ENCODE data around the gene MEFV.
"Not testable (repeated sequence)": the region's sequence is repeated elsewhere in the genome, so short reads cannot be mapped to it uniquely, and the experiment has no call there.

Gene MEFV

DNA sequence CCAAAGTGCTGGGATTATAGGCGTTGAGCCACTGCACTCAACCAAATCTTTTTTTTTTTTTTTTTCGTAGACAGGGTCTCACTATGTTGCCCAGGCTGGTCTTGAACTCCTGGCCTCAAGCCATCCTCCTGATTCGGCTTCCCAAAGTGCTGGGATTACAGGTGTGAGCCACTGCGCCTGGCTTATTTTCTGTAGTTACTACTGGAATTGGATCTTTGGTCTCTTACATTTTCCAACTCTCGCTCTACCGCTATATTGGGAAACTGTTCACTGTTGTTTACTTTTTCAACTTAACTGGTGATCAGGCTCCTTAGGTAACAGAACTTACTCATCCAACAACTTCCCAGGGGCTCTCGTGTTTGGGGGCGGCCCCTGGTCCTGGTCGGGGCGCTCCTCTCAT, 35.6 kb downstream of the MEFV start:
- in situ Hi-C loops (cut with HindIII; ENCODE audit: low sequenced_read_pairs): no loop called here

GRCh38 chr16:3216263-3216640, 40.2 kb downstream of the MEFV start:
- in situ Hi-C loops (cut with HindIII; ENCODE audit: low sequenced_read_pairs): no loop called here

DNA sequence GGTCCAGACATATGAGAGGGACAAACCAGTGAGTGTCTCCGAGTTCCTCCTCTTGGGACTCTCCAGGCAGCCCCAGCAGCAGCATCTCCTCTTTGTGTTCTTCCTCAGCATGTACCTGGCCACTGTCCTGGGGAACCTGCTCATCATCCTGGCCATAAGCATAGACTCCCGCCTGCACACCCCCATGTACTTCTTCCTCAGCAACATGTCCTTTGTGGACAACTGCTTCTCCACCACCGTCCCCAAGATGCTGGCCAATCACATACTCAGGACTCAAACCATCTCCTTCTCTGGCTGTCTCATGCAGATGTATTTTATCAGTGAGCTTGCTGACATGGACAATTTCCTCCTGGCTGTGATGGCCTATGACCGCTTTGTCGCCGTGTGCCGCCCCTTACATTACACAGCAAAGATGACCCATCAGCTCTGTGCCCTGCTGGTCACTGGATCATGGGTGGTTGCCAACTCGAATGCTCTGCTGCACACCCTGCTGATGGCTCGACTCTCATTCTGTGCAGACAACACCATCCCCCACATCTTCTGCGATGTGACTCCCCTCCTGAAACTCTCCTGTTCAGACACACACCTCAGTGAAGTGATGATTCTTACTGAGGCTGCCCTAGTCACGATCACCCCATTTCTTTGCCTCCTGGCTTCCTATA, 40.7 kb downstream of the MEFV start:
- in situ Hi-C loops (cut with HindIII; ENCODE audit: low sequenced_read_pairs): no loop called here

DNA sequence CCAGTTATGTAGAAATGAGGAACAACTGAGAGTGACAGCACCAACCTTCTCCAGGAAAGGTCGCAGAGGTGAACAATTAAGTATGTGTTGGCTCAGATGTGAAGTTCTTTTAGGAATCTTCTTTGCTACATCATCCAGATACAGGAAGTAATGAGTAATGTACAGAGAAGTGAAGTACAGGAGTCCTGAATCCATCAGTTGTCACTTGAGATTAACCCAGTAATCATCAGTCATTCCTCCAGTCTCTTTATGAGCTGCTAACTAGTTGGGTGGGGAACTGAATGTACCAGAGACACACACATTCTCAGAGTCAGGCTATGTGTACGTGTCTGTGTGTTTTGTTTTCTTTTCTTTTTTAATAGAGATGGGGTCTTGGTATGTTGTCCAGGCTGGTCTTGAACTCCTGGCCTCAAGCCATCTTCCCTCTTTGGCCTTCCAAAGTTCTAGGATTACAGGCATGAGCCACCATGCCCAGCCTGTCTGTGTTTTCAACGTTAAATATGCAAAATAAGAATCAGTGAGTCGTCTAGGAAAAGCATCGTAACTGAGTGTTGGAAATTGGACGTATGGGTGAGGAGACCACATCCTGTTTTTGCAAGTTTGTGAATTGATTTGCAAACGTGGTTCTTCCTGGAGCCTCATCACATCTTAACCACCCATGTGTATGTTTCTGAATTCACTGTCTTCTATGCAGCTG, 41.4 kb downstream of the MEFV start:
- in situ Hi-C loops (cut with HindIII; ENCODE audit: low sequenced_read_pairs): no loop called here

- in situ Hi-C loops (cut with HindIII; ENCODE audit: low sequenced_read_pairs): no loop called here
Observed at GRCh38 chr16:3212567-3212966, 43.9 kb downstream of the MEFV start.

- in situ Hi-C loops (cut with HindIII; ENCODE audit: low sequenced_read_pairs): no loop called here
Observed at GRCh38 chr16:3212006-3212405, 44.4 kb downstream of the MEFV start.

DNA sequence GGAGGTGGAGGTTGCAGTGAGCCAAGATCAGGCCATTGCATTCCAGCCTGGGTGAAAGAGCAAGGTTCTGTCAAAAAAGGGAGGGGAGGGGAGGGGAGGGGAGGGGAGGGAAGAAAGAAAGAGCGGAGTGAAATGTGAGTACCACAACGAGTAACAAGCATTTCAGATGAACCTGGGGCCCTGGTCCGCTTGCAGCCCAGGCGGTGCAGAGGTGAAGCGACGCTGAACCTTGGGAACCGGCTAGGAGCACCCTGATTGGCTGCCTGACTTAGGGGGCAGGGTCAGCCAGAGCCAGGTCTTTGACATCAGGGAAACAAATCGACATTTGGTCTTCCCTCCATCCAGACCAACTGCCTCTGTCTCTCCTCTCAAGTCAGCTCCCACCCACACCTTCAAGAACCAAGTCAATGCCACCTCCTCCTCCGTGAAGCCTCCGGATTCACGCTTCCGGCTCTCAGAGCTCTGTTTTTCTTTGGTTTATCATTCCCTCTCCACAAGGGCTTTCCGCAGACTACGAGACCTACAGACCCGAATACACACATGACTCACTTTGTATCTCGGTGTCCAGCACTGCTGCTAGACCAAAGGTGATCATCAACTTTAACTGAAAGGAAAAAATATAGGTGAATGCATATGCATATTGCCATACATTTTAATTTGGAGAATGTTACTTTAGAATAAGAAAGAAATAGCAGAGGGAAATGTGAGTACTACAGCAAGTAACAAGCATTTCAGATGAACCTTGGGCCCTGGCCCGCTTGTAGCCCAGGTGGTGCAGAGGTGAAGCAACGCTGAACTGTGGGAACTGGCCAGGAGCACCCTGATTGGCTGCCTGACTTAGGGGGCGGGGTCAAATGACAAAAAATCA, 49.1 kb downstream of the MEFV start:
- in situ Hi-C loops (cut with HindIII; ENCODE audit: low sequenced_read_pairs): no loop called here

GRCh38 chr16:3205939-3206338, 50.5 kb downstream of the MEFV start:
- in situ Hi-C loops (cut with HindIII; ENCODE audit: low sequenced_read_pairs): not testable (repeated sequence)

DNA sequence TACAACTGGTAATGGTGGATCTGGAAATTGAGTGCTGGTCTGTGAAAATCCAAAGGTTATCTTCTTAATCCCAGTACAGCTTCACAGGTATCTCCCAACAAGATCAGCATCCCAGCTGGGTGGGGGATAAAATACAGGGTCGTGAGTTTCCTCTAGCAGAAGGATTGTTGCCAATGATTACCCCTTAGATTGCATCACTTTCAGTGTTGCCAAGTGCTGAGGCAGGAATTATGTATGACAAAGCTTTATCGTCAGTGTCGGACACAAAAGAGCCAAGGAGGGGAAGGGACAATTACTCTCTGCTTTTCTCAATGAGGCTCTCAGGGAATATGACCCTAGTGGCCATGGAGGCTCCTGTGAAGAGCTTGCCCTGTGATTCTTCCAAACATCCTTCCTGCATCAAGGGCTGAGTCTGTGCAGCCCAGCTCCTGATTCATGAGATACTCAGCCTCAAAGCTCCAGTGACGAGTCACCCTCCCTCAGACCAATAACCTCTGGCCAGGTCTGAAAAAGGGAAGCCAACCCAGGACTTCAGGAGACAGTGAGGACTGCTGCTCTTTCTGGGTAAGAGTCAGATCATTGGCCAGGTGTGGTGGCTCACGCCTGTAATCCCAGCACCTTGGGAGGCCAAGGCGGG, 53.4 kb downstream of the MEFV start:
- in situ Hi-C loops (cut with HindIII; ENCODE audit: low sequenced_read_pairs): no loop called here

DNA sequence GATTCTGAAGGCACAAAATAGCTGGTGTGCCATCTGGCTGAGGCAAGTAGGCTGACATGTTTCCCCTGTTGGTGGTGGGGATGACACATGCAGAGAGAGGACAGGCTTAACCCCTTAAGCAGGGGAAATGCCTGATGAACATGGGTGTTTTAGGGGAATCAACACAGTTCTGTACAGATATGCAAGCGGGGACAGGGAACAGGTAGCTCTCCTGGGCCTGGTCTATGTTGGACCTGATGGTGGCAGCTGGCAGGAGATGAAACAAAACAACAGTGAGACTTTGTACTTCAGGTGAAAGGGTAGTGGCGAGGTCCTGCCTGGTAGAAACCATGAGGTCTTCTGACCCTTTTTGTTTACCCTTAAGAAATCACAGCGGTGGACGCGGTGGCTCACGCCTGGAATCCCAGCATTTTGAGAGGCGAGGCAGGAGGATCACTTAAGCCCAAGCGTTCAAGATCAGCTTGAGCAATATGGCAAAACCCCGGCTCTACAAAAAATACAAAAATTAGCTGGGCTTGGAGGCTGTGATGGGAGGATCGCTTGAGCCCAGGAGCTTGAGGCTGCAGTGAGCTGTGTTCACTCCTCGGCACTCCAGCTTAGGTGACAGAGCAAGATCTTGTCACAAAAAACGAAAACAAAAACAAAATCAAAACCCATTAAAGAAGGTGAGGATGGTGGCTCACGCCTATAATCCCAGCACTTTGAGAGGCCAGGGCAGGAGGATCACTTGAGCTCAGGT, 57.9 kb downstream of the MEFV start:
- in situ Hi-C loops (cut with HindIII; ENCODE audit: low sequenced_read_pairs): no loop called here

- in situ Hi-C loops (cut with HindIII; ENCODE audit: low sequenced_read_pairs): not testable (repeated sequence)
Observed at GRCh38 chr16:3197694-3198333, 58.6 kb downstream of the MEFV start.

GRCh38 chr16:3195975-3196374, 60.5 kb downstream of the MEFV start:
- in situ Hi-C loops (cut with HindIII; ENCODE audit: low sequenced_read_pairs): no loop called here

- in situ Hi-C loops (cut with HindIII; ENCODE audit: low sequenced_read_pairs): no loop called here
Observed at GRCh38 chr16:3194792-3195191, 61.6 kb downstream of the MEFV start.

DNA sequence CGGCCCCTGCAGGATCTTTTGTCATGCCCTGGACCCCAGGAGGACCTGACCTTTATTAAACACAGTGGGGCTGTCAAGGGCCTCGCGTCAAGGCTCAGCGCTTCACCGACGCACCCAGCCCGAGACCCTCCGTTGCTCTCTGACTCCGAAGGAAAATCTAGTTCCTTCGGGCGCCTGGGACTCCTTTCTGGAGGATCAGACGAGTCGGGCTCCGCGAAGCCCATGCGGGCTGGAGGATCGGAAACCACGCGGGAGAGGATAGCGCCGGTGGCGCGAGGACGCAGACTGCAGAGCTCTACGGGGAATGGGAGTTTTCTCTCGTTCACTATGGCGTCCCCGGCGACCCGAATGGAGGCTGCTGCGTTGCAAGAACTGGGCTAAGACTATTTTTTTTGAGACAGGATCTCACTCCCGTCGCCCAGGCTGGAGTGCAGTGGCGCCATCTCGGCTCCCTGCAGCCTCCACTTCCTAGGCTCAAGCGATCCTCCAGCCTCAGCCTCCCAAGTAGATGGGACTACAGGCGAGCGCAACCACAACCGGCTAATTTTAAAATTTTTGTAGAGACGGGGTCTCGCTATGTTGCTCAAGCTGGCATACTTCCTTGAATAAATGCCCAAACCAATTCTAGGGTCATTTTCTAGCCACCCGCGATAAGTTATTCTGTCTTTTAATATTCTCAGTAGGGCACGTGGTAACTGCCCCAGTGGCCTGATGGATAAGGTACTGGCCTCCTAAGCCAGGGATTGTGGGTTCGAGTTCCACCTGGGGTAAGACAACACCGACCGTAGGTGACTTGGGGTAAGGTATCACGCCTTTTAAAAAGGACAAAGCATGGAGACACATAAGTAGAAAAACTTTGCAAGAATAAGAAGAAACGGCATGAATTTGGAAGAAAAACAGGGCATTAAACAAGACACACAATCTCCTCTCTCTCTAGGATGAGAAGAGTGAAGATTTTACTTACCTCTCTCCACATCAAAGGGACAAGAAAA, 62.9 kb downstream of the MEFV start:
- in situ Hi-C loops (cut with HindIII; ENCODE audit: low sequenced_read_pairs): no loop called here

DNA sequence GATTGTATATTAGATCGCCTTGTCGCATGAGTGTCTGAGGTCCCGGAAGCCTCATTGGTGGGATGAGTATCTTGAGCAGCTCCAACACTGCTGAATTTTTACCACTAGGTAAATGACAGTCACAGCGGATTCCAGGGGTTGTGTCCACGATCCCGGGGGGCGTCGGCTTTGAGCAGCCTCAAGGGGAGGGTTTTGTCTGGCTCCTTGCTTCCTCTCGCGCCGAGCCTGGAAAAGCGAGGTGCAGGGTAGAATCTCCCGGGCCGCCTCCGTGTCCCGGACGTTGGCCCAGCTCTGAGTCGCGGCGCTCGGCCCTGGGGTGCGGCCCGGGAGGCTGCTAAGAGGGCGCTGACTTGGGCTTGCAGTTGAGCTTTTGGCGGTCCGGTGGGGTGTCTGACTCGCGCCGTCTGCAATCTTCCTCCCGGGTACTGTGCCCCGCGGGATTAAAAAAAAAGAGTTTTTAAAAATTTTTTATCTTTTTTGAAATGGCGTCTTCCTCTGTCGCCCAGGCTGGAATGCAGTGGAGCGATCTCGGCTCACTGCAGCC, 63.9 kb downstream of the MEFV start:
- in situ Hi-C loops (cut with HindIII; ENCODE audit: low sequenced_read_pairs): no loop called here
